Measurements from ENCODE around the gene BIRC7. TPM values are rescaled to one million over a fixed set of nuclear protein-coding genes. Genes with fewer than 3 reads are reported as not detected.

Gene BIRC7
- polyA plus RNA-seq, 3 donors: 0.21 TPM; not detected in 2

- no peaks in the 10 kb centered on the region for H3K36me3 ChIP-seq (replicated peaks in 1 of 2; ENCODE audit: control insufficient read depth in 1 of 2, insufficient read depth in 2 of 2, low read length in 2 of 2)
- no peaks in the 10 kb centered on the region for H3K36me3 Mint-ChIP-seq
- 92% methylated on average over 4 of the region's 4 CpGs for WGBS (ENCODE audit: insufficient coverage)
- no peak for DNase-seq
- no peak overlapping the region for H3K9ac ChIP-seq (ENCODE audit: insufficient read depth, low read length, poor library complexity, severe bottlenecking)
- no peak for TF ChIP-seq CTCF (IDR thresholded peaks at IDR 0.05)
- H3K4me1 Mint-ChIP-seq: no peaks in the 10 kb centered on the region
- no peak overlapping the region for H3K27ac ChIP-seq (ENCODE audit: low read depth in 1 of 2, low read length in 2 of 2)
- H3K27me3 Mint-ChIP-seq (ENCODE audit: low read depth in 3 of 3): peaks cover 52 to 66% (median 53%) of the 10 kb centered on the region in 3 donors
- H3K4me3 ChIP-seq (replicated peaks in 1 of 3; ENCODE audit: low read depth in 2 of 3, low read length in 3 of 3): no peak overlapping the region
- H4K20me1 ChIP-seq (ENCODE audit: insufficient read depth, low read length): no peaks in the 10 kb centered on the region
- H3K9me3 ChIP-seq (replicated peaks in 1 of 2; ENCODE audit: control insufficient read depth in 1 of 2, insufficient read depth in 1 of 2, low read length in 2 of 2): peaks cover 0 to 11% of the 10 kb centered on the region in 2 donors
- H3K4me1 ChIP-seq (ENCODE audit: control insufficient read depth in 1 of 2, insufficient read depth in 2 of 2, low read length in 2 of 2): no peaks in the 10 kb centered on the region
- peaks cover 0 to 9% (median 0%) of the 10 kb centered on the region in 7 donors for H3K9me3 Mint-ChIP-seq
- H3K4me2 ChIP-seq (replicated peaks; ENCODE audit: extremely low read depth, low read length, poor library complexity, severe bottlenecking): no peak overlapping the region
- peak overlapping the region in 1 of 7 donors; percentile 18 for H3K27ac Mint-ChIP-seq
- H3K79me2 ChIP-seq (ENCODE audit: insufficient read depth, low read length): no peaks in the 10 kb centered on the region
- H3K27me3 ChIP-seq (ENCODE audit: control insufficient read depth in 2 of 2, insufficient read depth in 2 of 2, low read length in 2 of 2): peaks cover 17 to 46% of the 10 kb centered on the region in 2 donors
- intact Hi-C loops (cut with micrococcal nuclease): no loop called here
- no peak overlapping the region for H3K4me3 Mint-ChIP-seq
- no peak overlapping the region for H2AFZ ChIP-seq (ENCODE audit: insufficient read depth, low read depth, low read length, poor library complexity, severe bottlenecking)
Measured at GRCh38 chr20:63256954-63257353, 21.2 kb downstream of the BIRC7 start.

- no peak for TF ChIP-seq CTCF (IDR thresholded peaks at IDR 0.05)
- intact Hi-C loops (cut with micrococcal nuclease): no loop called here
- no peak overlapping the region for H3K27ac ChIP-seq (ENCODE audit: low read depth in 1 of 2, low read length in 2 of 2)
- DNase-seq: no peak
- peaks cover 0 to 11% of the 10 kb centered on the region in 2 donors for H3K9me3 ChIP-seq (replicated peaks in 1 of 2; ENCODE audit: control insufficient read depth in 1 of 2, insufficient read depth in 1 of 2, low read length in 2 of 2)
- H3K36me3 Mint-ChIP-seq: no peaks in the 10 kb centered on the region
- H3K9me3 Mint-ChIP-seq: peaks cover 0 to 7% (median 0%) of the 10 kb centered on the region in 7 donors
- H3K4me1 ChIP-seq (ENCODE audit: control insufficient read depth in 1 of 2, insufficient read depth in 2 of 2, low read length in 2 of 2): no peaks in the 10 kb centered on the region
- no peak overlapping the region for H2AFZ ChIP-seq (ENCODE audit: insufficient read depth, low read depth, low read length, poor library complexity, severe bottlenecking)
- no peaks in the 10 kb centered on the region for H3K79me2 ChIP-seq (ENCODE audit: insufficient read depth, low read length)
- no peak overlapping the region for H3K4me3 ChIP-seq (replicated peaks in 1 of 3; ENCODE audit: low read depth in 2 of 3, low read length in 3 of 3)
- peaks cover 46 to 66% (median 53%) of the 10 kb centered on the region in 3 donors for H3K27me3 Mint-ChIP-seq (ENCODE audit: low read depth in 3 of 3)
- H3K27me3 ChIP-seq (ENCODE audit: control insufficient read depth in 2 of 2, insufficient read depth in 2 of 2, low read length in 2 of 2): peaks cover 16 to 41% of the 10 kb centered on the region in 2 donors
- no peak overlapping the region for H3K4me3 Mint-ChIP-seq
- H3K4me1 Mint-ChIP-seq: no peaks in the 10 kb centered on the region
- no peaks in the 10 kb centered on the region for H4K20me1 ChIP-seq (ENCODE audit: insufficient read depth, low read length)
- H3K4me2 ChIP-seq (replicated peaks; ENCODE audit: extremely low read depth, low read length, poor library complexity, severe bottlenecking): no peak overlapping the region
- WGBS (ENCODE audit: insufficient coverage): 93% methylated on average over 11 of the region's 13 CpGs
- no peak overlapping the region for H3K9ac ChIP-seq (ENCODE audit: insufficient read depth, low read length, poor library complexity, severe bottlenecking)
- no peaks in the 10 kb centered on the region for H3K36me3 ChIP-seq (replicated peaks in 1 of 2; ENCODE audit: control insufficient read depth in 1 of 2, insufficient read depth in 2 of 2, low read length in 2 of 2)
- no peak overlapping the region for H3K27ac Mint-ChIP-seq
Measured at GRCh38 chr20:63257629-63258028, 21.9 kb downstream of the BIRC7 start.

Data from CD14-positive monocyte (primary cell).